BJ (cell line): Measurements from ENCODE around the gene ATF7. TPM values are rescaled to one million over a fixed set of nuclear protein-coding genes. Genes with fewer than 3 reads are reported as not detected.
A peak's percentile ranks its signal among the peaks of the same experiment; 100 is the strongest.

Experiments used
- CTCF ChIA-PET: fragments of 350-600 bp; formaldehyde crosslinking; extraction: SDS; loops from one replicate; lab custom pipeline; 2021; ENCODE audit warnings: antibody characterized with exemption, inconsistent platforms; lab: Yijun Ruan, JAX
- POLR2A ChIA-PET: fragments of 300-600 bp; sonication (Branson Sonifier 250); formaldehyde crosslinking; extraction: SDS; loops from one replicate; lab custom pipeline; 2021; ENCODE audit warnings: antibody characterized with exemption; lab: Charles Lee
- DNase-seq: peaks from one replicate; pipeline ENCODE4 v3.0.0-alpha.2; 2011; ENCODE audit warnings: low read depth
- H3K27me3 ChIP-seq: 2 replicates; pipeline ENCODE4 v1.6.0; 2011; ENCODE audit warnings: low read length; ENCODE audit not compliant: control insufficient read depth, insufficient read depth
- H3K36me3 ChIP-seq: 2 replicates; pipeline ENCODE4 v1.5.1; 2011; ENCODE audit warnings: low read length; ENCODE audit not compliant: control insufficient read depth, insufficient read depth
- H3K4me3 ChIP-seq: 2 replicates; pipeline ENCODE4 v1.5.1; 2011; ENCODE audit warnings: low read depth, mild to moderate bottlenecking, control low read depth, low read length
- CTCF ChIP-seq: IDR thresholded peaks from 2 replicates; pipeline ENCODE4 v1.5.1; 2011; ENCODE audit warnings: low read depth, mild to moderate bottlenecking, control low read depth, inconsistent platforms, low read length, moderate library complexity; ENCODE audit not compliant: insufficient read depth
- polyA plus RNA-seq: library from polyadenylated mRNA; depleted of rRNA; stranded (reverse); fragments of >200 nt; gene quantifications from 2 replicates; pipeline ENCODE4 v1.2.3, GENCODE V29; 2011

Gene ATF7
- polyA plus RNA-seq, 1 experiment = 21.8 TPM

GRCh38 chr12:53500776-53501614, 125.2 kb downstream of the ATF7 start, which contains the start of gene TARBP2:
TSS of gene TARBP2 (plus strand) at chr12:53501283. CDS start at chr12:53501409, 126 bp downstream.
- ChIA-PET CTCF (interaction anchor here (0.6 to 1.8 kb wide), 10 partner anchors 8 to 177 kb away, joined by 3 to 9 read pairs (median 4); partner anchors contain the start of gene ATP5MC2), POLR2A (interaction anchor here (0.5 to 1.4 kb wide), 10 partner anchors 9 to 1354 kb away, joined by 3 to 8 read pairs (median 3); no protein-coding TSS in a partner anchor)
- peaks cover 9% of the 10 kb centered on the region for H3K36me3 ChIP-seq
- H3K27me3 ChIP-seq = no peaks in the 10 kb centered on the region
- H3K4me3 ChIP-seq = peak within 1 kb of the TSS; percentile 89
- TF ChIP-seq CTCF = no peak
- peak; percentile 98 for DNase-seq

- ChIA-PET CTCF (interaction anchor here (1.0 to 1.8 kb wide), 6 partner anchors 9 to 179 kb away, joined by 4 to 9 read pairs (median 6); partner anchors contain the start of gene AAAS), POLR2A (interaction anchor here (0.6 to 1.4 kb wide), 5 partner anchors 8 to 1353 kb away, joined by 3 to 8 read pairs (median 4); no protein-coding TSS in a partner anchor)
- no peaks in the 10 kb centered on the region for H3K27me3 ChIP-seq
- peaks cover 6% of the 10 kb centered on the region for H3K36me3 ChIP-seq
- no peak for TF ChIP-seq CTCF
- peak overlapping the region; percentile 89 for H3K4me3 ChIP-seq
- no peak for DNase-seq
Measured at GRCh38 chr12:53500142-53500775, 125.9 kb downstream of the ATF7 start.

- peak; percentile 26; the same call in 1 of the 2 replicates for TF ChIP-seq CTCF
- CTCF ChIA-PET = interaction anchor here (0.7 to 1.9 kb wide), 5 partner anchors 9 to 204 kb away, joined by 3 to 6 read pairs (median 5); partner anchors contain the start of genes AAAS and PFDN5
- POLR2A ChIA-PET = interaction anchor here (0.5 to 0.6 kb wide), 3 partner anchors 17 to 119 kb away, joined by 3 to 4 read pairs (median 4); partner anchors contain the start of gene SP1
- Histone ChIP-seq H3K4me3 (peak within 1 kb of the TSS; percentile 89), H3K27me3 (no peaks in the 10 kb centered on the region), H3K36me3 (peaks cover 2% of the 10 kb centered on the region; the same call in 1 of the 2 replicates)
- DNase-seq = no peak
Measured at GRCh38 chr12:53499266-53500141, 126.7 kb downstream of the ATF7 start, which contains the start of gene MAP3K12. TSS of gene MAP3K12 (minus strand) at chr12:53499458. CDS start at chr12:53487391, 12,067 bp downstream.

GRCh38 chr12:53498235-53498630, 127.9 kb downstream of the ATF7 start:
- TF ChIP-seq CTCF = no peak
- DNase-seq = no peak
- POLR2A ChIA-PET = no interaction called here
- Histone ChIP-seq H3K36me3 (peaks cover 2% of the 10 kb centered on the region; the same call in 1 of the 2 replicates), H3K4me3 (peak overlapping the region; percentile 89; the same call in 1 of the 2 replicates), H3K27me3 (no peaks in the 10 kb centered on the region)
- CTCF ChIA-PET = interaction anchor here (0.6 to 1.9 kb wide), 2 partner anchors 10 to 282 kb away, joined by 3 to 5 read pairs; no protein-coding TSS in a partner anchor
